ENCODE data around the gene ATP13A3. TPM values are rescaled to one million over a fixed set of nuclear protein-coding genes. Genes with fewer than 3 reads are reported as not detected.

Gene ATP13A3
- total RNA-seq, 2 experiments from 2014 or later: 79.5 to 84.5 TPM

- no peaks in the 10 kb centered on the region for H4K20me1 ChIP-seq (ENCODE audit: insufficient read depth, low read length)
- CTCF ChIA-PET (ENCODE audit: unreplicated experiment): no interaction called here
- no peak overlapping the region for H2AFZ ChIP-seq (ENCODE audit: low read length)
- H3K4me3 ChIP-seq (ENCODE audit: low read depth, low read length, poor library complexity, severe bottlenecking): no peak overlapping the region
- no TSS peak for BruUV-seq (replicated peaks)
- DNase-seq (ENCODE audit: low spot score): no peak
- no peaks in the 10 kb centered on the region for H3K4me1 ChIP-seq (ENCODE audit: insufficient read depth, low read length, poor library complexity, severe bottlenecking)
- no peaks in the 10 kb centered on the region for H3K79me2 ChIP-seq (ENCODE audit: insufficient read depth, low read depth, low read length)
- intact Hi-C loops (cut with micrococcal nuclease; ENCODE audit: unreplicated experiment): no loop called here
- H3K9me2 ChIP-seq (ENCODE audit: insufficient read depth, low read length): no peaks in the 10 kb centered on the region
- H3K27ac ChIP-seq (ENCODE audit: low read depth, low read length, poor library complexity, severe bottlenecking): no peak overlapping the region
- no peaks in the 10 kb centered on the region for H3K9me3 ChIP-seq (ENCODE audit: low read length)
- H3K36me3 ChIP-seq (ENCODE audit: insufficient read depth, low read length): no peaks in the 10 kb centered on the region
- TF ChIP-seq CTCF (conservative IDR thresholded peaks at IDR 0.05; ENCODE audit: low read length) (peak; percentile 51), EZH2phosphoT487 (IDR thresholded peaks at IDR 0.05; ENCODE audit: borderline replicate concordance, low read depth, low read length) (no peak)
- POLR2A ChIA-PET: no interaction called here
- no peak overlapping the region for H3K4me2 ChIP-seq (ENCODE audit: low read length)
Observed at GRCh38 chr3:194514626-194515025, 27.8 kb upstream of the ATP13A3 start.

- H3K79me2 ChIP-seq (ENCODE audit: insufficient read depth, low read depth, low read length): no peaks in the 10 kb centered on the region
- H4K20me1 ChIP-seq (ENCODE audit: insufficient read depth, low read length): no peaks in the 10 kb centered on the region
- H3K4me1 ChIP-seq (ENCODE audit: insufficient read depth, low read length, poor library complexity, severe bottlenecking): no peaks in the 10 kb centered on the region
- DNase-seq (ENCODE audit: low spot score): no peak
- no peak overlapping the region for H3K4me2 ChIP-seq (ENCODE audit: low read length)
- H3K9me3 ChIP-seq (ENCODE audit: low read length): no peaks in the 10 kb centered on the region
- no peak overlapping the region for H3K27ac ChIP-seq (ENCODE audit: low read depth, low read length, poor library complexity, severe bottlenecking)
- TF ChIP-seq CTCF (conservative IDR thresholded peaks at IDR 0.05; ENCODE audit: low read length) (no peak), EZH2phosphoT487 (IDR thresholded peaks at IDR 0.05; ENCODE audit: borderline replicate concordance, low read depth, low read length) (no peak)
- H2AFZ ChIP-seq (ENCODE audit: low read length): no peak overlapping the region
- no peaks in the 10 kb centered on the region for H3K36me3 ChIP-seq (ENCODE audit: insufficient read depth, low read length)
- no TSS peak for BruUV-seq (replicated peaks)
- H3K4me3 ChIP-seq (ENCODE audit: low read depth, low read length, poor library complexity, severe bottlenecking): no peak overlapping the region
- intact Hi-C loops (cut with micrococcal nuclease; ENCODE audit: unreplicated experiment): no loop called here
- CTCF ChIA-PET (ENCODE audit: unreplicated experiment): no interaction called here
- POLR2A ChIA-PET: no interaction called here
- H3K9me2 ChIP-seq (ENCODE audit: insufficient read depth, low read length): no peaks in the 10 kb centered on the region
Observed at GRCh38 chr3:194512895-194513601, 26.2 kb upstream of the ATP13A3 start.
